Posterior cingulate gyrus (tissue), 11 donors: ENCODE data around the gene HLA-DRB1.
A peak's percentile ranks its signal among the peaks of the same experiment; 100 is the strongest.
"Not testable (repeated sequence)": the region's sequence is repeated elsewhere in the genome, so short reads cannot be mapped to it uniquely, and the experiment has no call there.

ENCODE experiments used
- DNase-seq, 10 donors: peaks; one replicate each; pipeline versions ENCODE4 v3.0.0 to v3.0.0-alpha.2; 2020 to 2021; ENCODE audit warnings: mixed read lengths in 3 of 10
- intact Hi-C: fragments of 100-400 bp; cut with DNase I; formaldehyde crosslinking; loops from one replicate; pipeline ENCODE4 v1.15.1; 2023

Gene HLA-DRB1

DNA sequence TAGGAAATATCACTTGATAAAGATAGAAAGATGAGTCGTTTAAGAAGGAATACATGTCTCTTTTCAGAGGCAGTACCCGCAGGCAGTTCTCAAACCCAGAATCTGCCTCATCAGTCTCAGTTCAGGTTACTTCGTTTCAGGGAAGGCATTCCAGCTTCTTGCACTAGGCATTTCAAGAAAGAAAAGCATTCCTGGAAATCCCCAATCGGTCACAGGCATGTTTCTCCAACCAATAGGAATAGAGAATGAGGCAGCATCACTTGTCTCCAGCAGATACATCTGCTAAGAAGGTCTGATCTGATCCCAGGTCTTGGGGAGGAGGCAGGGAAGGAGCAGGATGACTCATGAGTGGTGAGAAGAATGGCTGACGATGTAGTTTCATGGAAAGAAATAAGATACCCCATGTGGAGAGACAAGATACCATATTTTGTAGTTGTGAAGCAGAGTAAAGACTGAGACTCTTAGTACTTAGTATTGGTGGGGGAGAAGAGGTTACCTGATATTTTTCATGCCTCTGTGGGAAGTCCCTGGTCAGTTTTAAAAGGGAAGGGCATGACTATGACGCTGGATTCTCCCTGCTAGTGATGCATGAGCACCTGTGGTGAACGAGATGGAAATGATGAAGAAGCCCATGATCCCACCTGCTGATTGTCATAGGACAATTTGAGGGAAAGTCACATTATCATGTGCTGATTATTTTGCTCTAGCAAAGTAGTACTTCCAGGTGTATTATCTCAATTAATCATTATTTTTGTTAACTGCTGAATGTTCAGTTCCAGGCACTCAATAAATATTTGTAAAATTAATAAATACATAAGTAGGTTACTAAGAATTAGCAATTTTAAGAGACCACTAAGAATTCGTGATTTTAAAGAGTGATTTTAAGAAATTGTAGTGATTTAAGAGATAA lies 20.3 kb upstream of the HLA-DRB1 start:
- peak in 3 of 10 donors; percentile 13 to 39 (median 25) for DNase-seq

DNA sequence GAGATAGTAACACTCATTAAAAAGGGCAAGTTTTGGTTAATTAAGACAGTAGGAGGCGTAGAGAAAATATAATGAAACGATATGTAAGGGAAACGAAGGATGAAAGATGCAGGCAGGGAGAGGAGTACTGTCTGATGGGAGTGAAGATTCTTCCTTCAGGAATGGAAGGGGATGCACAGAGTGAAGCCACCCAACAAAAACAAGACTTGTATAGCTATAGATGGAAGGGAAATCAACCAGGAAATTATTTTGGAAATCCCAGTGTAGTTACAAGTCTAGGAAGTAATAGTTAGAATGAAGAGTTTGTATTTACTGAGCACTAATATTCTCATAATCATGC lies 19.7 kb upstream of the HLA-DRB1 start:
- no peak for DNase-seq
- intact Hi-C loops, result no loop called here

More for the DNA sequence above, 20.3 kb upstream of the HLA-DRB1 start:
- intact Hi-C loops, result no loop called here

DNA sequence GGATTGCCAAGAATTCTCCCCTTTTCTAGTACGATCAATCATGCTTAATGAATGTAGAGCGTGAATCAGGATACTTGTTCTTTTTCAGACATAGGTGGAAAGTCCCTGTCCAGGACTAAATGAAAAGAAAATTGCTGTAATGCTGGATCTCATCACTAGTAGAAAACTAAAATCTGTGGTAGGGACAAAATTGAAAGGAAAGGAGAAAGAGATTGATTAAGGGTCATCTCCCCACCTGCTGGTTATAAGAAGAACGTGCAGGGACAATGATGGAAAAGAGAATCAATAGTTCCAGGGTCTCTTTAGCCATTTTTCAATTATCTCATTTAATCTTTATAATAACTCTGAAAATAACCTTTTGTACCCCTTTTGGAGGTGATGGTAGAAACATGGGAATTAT lies 18.7 kb upstream of the HLA-DRB1 start:
- DNase-seq, result no peak
- intact Hi-C loops, result no loop called here

DNA sequence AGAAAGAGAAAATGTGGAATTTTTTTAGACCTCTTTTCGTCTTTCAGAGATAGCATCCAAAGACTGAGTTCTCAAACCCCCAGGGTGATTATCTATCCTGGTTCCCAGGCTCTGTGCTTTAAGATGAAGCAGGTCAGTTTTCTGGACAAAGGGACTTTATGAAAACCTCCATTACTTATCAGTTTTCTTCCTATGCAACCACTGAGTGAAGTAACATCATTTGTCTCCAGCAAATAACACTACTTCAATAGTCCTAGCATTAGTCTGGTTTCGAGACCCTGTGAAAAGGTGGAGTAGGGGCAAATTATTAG lies 18.3 kb upstream of the HLA-DRB1 start:
- intact Hi-C loops, result no loop called here
- DNase-seq, result no peak

DNA sequence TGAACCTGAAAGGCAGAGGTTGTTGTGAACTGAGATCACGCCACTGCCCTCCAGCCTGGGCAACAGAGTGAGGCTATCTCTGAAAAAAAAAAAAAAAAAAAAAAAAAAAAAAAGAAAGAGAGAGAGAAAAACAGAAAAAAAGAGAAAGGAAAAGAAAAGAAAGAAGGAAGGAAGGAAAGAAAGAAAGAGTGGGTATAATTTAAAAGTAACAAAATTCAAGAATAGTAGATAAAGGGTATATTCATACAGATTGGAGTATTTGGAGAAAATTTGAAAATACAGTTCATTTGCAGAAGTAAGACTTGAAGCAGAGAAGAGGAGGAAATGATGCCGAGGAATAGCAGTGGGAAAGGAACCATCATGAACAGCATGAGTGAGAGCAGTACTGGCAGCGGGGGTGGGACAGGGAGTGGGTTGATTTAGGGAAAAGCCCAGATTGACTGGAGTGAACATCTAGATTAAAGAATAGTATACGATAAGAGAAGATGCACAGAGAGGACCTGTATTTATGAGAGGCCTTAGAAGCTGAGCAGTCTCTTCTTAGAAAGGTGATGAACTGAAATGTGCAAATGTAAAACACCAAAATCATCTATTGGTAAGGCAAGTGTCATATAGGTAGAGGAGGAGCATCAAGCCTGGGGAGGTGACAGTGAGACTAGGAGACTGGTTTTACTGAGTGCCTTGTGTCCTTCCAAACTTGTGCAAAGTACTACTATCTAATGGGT lies 17.8 kb upstream of the HLA-DRB1 start:
- intact Hi-C loops, result no loop called here
- no peak for DNase-seq

DNA sequence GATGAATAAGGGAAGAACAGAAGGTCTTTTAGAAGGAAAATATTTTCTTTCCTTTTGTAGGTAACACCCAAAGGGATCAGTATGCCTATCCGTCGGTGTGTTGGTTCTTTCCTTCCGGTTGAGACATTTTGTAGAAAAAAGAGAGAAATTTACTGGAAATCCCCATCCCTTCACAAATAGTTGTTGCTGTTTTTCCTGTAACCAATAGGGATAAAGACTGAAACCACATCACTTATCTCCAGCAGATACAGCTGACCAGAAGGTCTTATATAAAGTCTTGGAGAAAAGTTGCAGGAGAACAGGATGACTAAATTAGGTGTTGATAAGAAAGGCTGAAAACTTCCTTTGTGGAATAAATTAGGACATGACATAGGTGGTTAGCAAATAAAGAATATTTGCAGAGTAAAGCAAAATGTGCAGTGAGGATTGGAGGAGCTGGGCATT lies 14.8 kb upstream of the HLA-DRB1 start:
- no peak for DNase-seq
- intact Hi-C loops, result no loop called here

DNA sequence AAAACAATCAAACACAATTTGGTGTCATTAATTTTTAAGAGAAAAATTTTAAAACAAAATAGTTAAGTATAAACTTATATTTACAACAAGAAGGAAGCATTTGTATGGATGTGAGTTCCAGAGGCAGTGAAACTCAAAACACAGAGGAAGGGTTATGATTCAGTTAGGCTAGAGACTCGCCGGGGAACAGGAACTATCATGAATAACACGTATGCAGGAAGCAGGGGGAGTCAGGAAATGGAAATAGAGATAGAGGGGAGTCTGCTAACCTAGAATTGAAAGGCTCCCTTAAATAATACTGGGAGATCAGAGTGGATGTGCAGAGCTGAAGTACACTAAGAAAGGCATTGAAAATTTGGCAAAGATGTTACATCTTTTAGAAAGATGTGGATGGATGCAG lies 14.2 kb upstream of the HLA-DRB1 start:
- DNase-seq, result no peak
- intact Hi-C loops, result no loop called here

DNA sequence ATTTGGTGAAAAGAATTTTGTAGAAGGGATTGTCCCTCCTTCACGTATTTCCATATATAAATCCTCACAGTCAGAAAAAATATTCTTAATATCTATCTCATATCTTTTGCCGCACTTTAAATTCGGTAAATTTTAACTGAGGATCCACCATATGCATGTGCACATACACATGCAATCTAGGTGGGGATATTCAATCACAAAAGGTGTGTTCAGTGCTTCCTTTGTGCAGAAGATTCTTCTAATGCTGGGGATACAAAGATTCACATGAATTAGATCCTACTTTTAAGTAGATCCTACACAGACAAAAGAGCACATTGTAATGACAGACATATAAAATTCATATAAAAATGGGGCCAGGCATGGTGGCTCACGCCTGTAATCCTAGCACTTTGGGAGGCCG lies 13.6 kb upstream of the HLA-DRB1 start:
- no peak for DNase-seq
- intact Hi-C loops, result no loop called here

DNA sequence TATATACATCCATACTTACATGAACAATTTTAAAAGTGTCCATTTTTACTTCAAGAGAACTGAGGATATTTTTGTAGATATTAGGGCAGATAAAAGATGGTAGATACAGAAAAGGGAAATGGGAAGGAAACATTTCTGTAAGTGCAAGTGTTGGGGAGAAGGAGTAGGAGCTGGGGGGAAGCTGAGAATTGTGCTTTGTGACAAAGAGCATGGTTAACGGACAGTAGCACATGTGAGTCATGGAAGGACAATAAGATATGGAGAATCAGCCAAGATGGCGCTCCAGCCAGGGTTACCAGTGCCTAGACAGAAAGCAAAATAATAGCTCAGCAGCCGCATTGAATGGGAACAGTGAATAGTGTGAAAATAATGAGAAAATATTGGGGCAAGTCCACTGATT lies 12.7 kb upstream of the HLA-DRB1 start:
- DNase-seq, result no peak
- intact Hi-C loops, result no loop called here

DNA sequence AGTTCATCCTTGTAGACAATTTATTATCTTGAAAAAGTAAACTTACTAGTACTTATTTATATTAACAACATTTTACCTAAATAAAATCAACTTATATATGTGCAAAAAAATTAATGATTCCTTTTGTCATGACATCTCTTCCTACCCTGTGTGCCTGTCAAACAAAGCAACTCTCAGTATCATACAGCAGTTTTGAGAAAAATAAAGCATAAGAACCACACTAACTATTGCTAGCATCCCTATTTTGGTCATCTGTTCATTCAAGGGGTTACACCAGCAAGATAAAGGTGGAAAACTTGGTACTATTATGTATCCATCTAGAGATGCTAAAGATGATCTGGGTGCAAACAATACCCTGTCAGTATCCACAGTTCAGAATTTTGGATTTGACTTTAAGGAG lies 7.4 kb upstream of the HLA-DRB1 start:
- DNase-seq, result no peak
- intact Hi-C loops, result no loop called here

DNA sequence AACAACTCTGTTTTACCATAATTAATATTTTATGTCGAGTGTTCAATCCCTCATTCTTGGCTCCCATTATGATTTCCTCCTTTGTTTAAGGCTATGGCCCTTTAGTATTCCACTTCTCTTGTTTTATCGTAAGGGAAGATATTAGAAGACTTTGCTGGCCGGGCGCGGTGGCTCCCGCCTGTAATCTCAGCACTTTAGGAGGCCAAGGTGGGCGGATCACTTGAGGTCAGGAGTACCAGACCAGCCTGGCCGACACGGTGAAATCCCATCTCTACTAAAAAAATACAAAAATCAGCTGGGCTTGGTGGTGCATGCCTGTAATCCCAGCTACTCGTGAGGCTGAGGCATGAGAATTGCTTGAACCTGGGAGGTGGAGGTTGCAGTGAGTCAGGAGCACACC lies 1.1 kb upstream of the HLA-DRB1 start:
- DNase-seq, intact Hi-C loops: not testable (repeated sequence)

DNA sequence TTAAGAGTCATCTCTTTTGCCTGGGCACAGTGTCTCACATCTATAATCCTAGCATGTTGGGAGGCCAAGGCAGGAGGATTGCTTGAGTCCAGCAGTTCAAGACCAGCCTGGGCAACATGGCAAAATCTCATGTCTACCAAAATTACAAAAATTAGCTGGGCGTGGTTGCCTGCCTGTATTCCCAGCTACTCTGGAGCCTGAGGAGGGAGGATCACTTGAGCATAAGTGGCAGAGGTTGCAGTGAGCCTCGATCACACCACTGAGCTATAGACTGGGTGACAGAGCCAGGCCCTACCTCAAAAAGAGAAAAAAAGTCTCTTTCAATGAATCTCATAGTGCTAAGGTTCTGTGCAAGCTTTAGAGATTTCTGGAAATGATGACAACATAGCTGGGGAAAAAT lies 1.5 kb downstream of the HLA-DRB1 start:
- no peak for DNase-seq
- intact Hi-C loops, result no loop called here

DNA sequence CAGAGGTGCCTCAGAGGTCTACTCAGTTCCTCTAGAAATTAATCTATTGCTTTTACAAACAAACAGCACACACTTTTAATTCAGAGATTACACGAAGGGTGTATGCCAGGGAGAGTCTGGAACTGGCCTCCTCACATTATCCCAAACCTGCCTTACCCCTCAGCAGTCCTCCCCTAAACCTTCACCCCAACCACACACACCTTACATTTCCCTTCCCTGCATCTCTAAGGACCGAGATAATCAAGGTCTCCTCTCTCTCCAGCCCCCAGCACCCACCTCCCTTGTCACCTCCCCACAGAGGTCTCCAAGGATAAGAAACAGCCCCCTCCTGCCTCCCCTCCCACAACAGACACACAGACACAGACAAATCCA lies 6.1 kb downstream of the HLA-DRB1 start:
- intact Hi-C loops, result no loop called here
- DNase-seq, result no peak

DNA sequence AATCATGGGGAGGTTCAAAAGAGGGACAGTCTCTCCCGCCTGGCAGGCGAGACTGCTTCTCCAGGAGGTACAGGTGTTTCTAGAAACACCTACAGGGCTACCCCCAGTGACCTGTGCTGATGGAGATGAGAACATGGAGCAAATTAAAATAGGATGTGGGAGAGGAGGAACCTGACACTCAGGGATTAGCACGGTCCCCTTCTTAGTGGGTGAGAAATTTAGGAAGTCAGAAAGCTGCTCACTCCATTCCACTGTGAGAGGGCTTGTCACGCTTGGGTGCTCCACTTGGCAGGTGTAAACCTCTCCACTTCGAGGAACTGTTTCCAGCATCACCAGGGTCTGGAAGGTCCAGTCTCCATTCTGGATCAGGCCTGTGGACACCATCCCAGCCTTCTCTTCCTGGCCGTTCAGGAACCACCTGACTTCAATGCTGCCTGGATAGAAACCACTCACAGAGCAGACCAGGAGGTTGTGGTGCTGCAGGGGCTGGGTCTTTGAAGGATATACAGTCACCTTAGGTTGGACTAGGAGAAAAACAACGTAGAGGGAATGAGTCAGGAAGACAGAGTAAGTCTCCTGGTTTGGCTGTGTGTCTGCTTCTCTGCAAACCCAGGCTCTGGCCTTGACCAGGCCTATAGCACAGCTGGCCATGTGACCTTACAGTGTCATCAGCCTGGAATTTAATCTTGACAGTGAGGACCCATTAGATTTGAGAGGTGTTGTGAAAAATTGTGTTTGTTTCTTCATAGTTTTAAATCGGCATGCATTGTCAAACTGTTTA lies 8.1 kb downstream of the HLA-DRB1 start:
- DNase-seq, result peak in 1 of 10 donors; percentile 22
- intact Hi-C loops, result no loop called here

DNA sequence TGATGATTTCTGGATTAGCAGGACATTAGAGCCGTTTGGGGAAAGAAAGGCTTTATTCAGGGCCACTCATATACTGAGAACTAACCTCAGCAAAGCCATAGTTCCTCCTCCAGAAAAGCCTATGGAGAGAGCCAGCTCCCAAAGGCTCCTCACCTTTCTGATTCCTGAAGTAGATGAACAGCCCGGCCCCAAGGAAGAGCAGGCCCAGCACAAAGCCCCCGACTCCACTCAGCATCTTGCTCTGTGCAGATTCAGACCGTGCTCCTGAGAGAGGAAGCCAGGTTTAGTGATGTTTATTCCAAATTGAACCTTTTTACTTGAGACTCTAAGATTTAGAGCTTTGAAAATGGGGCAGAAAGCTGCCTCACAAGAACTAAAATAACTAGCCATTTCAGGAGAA lies 9.1 kb downstream of the HLA-DRB1 start:
- DNase-seq, result peak in 2 of 10 donors; percentile 9 to 39
- intact Hi-C loops, result no loop called here

DNA sequence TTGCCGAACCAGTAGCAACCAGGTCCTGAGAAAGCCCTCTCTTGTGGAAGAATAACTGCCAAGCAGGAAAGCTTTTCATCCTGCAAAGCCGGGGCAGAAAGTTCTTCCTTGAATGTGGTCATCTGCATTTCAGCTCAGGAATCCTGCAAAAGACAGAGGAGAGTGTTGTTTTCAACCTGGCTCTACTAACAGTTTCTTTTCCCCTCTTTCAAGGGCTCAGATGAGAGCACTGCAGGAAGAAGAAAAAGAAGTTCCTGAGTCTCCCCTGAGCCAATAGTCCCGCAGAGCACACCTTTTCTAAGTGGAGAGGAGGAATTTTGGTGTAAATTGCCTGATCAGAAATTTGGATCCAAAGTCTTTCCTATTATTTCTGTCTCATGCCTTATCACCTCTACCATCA lies 10.7 kb downstream of the HLA-DRB1 start:
- intact Hi-C loops, result no loop called here
- DNase-seq, result no peak

DNA sequence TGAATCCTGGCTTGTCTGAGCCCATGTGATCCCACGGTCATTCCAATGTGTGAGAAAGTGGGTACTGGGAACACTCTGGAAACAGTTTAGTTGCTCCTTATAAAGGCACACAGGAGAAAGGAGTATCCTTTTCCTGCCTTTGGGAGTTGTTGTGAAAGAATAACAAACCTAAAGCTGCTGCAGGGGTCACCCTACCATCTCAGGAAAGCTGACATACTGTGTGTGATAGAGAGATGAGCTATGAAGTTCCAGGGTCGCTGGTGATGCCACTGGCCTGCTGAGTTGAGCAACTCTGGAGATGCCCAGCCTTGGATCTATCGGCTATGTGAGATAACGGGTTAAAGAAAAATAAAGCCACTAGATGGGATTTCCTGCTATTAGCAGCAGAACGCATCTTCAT lies 12.2 kb downstream of the HLA-DRB1 start:
- intact Hi-C loops, DNase-seq: not testable (repeated sequence)

DNA sequence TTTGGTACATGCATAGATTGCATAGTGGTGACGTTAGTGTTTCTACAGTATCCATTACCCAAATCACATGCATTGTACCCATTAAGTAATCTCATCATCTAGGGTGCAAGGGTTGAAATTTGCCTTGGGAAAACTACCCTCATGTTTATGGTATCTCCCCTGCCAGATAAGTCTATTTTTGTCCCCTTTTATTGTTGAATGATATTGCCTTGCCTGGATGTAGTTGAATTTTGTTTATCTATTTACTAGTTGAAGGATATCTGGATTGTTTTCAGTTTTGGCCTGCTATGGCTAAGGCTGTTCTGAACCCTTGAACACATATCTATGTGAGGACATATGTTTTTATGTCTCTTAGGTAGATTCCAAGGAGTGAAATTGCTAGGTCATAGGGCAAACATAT lies 13.4 kb downstream of the HLA-DRB1 start:
- intact Hi-C loops, result no loop called here
- no peak for DNase-seq

DNA sequence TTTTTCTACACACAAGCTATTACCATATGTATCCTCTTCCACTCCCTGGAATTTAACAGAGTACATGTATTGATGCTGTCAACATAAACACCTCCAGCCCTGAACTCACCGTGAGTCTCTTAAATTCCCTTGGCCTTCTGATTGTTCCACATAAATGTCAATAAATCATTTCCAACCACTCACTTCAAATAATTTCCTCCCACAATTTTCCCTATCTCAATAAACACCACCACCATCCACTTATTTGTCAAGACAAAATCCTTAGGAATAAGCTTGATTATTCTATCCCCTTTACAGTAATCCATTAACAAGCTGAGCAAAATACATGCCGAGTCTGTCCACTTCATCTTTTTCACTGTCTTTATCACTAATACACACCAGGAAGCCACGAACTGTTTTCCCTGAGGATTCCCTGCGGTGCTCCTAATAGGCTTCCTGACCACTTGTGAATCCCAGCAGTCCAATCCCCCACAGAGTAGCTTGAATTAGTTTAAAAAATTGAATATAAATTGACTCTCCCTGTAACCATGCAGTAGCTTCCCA lies 19.2 kb downstream of the HLA-DRB1 start:
- DNase-seq, result no peak
- intact Hi-C loops, result loop anchor here (2.0 kb wide), 1 partner anchor 88 kb away; no protein-coding TSS in a partner anchor

DNA sequence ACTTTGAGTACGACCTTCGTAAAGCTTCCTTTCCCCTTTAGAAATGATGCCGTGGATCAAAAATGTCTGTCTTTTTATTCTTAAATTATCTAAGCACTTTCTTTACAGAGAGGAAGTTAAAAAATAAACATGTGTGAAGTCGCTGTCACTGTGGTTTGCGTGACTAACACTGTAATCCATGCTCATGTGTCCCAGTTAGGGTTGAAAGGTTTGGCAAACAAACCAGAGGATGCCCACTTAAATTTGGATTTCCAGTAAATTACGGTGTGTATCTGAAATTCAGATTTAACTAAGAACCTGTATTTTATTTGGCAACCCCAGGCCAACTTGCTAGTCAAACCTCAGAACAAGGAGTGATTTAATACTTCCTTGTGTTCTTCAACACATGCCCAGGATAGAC lies 21.1 kb downstream of the HLA-DRB1 start:
- intact Hi-C loops, result no loop called here
- no peak for DNase-seq

DNA sequence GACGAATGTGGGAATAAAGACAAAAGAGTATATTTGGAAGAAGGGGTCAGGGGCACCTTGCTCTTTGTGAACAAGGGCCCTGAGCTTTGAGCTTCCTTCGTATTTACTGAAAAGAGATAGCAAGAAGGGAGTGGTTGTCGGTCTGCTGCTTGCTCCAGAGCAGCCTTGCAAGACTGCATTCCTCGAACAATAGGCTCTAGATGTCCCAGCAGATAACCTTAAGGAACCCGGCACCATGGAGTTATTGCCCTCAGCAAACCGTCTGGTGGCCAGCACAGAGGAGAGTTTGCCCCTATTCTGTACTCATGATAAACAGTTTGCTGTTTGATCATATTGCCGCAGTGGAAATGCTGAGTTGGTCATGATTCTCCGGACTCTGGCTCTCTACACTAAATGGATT lies 22.7 kb downstream of the HLA-DRB1 start:
- intact Hi-C loops, result no loop called here
- DNase-seq, result no peak
